Measurements from ENCODE around the gene PPP1R9B.

PPP1R9B gene

GRCh38 chr17:50122945-50123344 is 27.5 kb downstream of the PPP1R9B start:
- no peak for DNase-seq

DNA sequence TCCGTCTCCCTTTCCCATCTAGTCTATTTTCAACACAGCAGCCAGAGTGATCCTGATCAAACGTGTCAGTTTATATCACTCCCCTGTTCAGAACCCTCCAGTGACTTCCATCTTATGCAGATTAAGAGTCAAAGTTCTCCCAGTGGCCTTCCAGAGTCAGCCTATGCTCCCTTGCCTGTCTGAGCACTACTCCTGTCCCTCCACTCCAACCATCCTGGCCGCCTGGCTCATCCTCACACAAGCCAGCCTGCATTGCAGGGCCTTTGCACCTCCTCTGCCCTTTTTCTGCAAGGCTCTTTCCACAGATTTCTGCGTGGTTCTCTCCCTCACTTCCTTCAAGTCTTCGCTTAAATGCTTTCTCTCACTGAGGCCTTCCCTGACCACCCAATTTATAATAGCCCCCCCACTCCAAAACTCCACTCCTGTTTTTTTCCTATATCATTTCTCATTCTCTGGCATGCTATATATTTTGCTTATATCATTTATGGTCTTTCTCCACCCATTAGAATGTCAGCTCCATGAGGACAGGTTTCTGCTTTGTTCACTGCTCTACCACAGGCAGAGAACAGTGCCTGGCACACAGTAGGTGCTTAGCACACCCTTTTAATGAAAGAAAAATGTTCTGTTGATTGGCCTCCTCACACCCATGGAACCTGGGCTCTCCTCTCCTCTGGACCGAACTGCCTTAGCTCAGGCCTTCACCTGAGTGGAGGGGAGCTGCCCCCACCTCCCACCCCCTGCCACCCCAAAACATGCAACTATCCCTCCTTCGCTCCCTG is 29.8 kb downstream of the PPP1R9B start:
- DNase-seq = no peak

GRCh38 chr17:50118828-50119218 is 31.7 kb downstream of the PPP1R9B start:
- no peak for DNase-seq

DNA sequence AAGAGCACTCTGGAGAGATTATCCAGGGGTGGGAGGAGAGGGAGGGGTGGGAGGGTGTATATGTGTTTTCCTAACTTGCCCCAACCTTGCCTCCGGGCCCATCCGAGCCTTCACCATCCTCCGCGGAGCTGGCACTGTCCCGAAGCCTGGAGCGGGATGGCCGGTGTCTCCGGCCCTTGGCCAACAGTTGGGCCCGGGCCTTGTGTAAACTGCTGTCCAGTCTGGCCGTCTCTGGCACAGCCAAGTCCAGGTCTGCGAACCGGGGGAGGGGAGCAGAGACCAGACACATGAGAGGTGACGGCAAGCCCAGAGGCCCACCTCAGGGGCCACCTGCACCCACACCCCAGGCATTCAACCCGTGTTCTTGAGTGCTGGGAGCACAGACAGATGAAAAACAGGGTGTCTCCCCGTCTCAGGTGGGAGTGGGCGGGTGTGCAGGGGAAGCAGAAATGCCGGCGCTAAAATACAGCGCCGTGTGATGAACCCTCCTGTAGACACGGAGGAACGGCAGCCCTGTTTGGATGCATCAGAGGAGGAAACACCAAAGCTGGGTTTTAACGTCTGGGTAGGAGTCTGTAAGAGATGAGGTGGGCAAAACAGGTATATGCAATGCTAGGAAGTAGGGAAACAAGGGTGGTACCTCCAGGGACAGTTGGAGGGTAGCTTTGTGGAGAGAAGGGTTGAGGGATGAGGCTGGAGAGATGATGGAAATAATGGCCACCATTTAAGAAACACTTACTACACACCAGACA is 32.2 kb downstream of the PPP1R9B start:
- DNase-seq = no peak

DNA sequence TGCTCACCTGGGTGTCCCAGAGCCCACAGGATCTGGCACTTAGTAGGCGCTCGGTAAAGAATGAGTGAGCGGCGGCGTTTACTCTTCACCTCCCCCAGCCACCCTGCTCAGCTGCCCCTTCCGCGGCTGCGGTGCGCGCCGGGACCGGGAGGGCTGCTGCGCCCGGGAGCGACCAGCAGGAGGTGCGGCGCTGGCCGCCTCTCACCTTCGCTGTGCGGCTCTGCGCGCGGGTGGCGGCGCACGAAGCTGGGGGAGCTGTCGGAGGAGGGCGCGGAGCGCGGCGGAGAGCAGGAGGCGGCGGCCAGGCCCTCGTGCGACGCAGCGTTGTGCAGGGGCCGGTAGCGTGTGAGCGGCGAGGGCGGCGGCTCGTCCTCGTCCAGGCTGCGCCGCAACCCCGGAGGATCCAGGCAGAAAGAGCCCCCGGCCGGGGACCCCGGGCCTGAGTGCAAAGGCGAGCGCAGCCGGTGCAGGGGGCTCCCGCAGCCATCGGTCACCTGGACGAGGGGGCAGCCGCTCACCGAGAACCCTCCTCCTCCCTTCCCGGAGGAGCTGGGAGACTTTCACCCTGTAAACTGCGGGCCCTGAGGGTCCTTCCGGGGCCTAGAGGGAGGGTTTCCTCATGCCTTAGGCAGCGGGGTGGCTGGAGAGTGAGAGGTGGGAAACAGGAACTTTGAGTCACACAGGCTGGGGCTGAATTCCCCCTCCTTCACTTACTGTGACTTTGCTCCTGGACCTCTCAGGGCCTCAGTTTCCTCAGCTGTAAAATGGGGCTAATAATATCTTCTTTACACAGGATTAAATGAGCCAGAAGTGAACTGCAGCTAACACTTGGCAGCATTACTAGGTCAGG is 33.0 kb downstream of the PPP1R9B start:
- peak; percentile 66 for DNase-seq

GRCh38 chr17:50115756-50116155 is 34.7 kb downstream of the PPP1R9B start:
- no peak for DNase-seq

DNA sequence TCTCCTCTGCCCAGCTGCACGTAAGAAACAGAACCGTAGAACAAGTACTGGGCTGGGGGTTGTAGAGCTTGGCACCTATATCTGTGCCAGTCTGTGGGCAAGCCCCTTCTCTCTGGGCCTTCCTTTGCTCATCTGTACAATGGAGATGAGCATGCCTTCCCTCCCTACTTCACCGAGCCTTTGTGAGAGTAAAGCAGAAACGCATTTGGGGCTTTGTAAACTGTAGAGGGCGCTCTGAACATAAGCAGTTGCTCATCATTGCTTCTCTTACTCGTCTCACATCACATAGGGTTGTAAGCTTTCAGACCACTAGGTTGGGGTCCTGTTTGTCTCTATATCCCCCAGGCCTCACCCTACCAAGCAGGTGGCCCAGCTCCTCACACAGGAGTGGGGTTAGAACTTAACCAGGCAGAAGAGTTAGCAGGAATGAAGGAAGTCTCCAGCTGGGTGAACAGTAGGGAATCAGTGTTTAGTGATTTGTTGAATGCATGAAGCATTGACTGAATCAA is 35.6 kb downstream of the PPP1R9B start:
- DNase-seq = peak; percentile 66

- no peak for DNase-seq
These were observed 36.1 kb downstream of the PPP1R9B start for GRCh38 chr17:50114401-50114800.

- DNase-seq = no peak
These were observed 36.7 kb downstream of the PPP1R9B start for GRCh38 chr17:50113624-50114320.

DNA sequence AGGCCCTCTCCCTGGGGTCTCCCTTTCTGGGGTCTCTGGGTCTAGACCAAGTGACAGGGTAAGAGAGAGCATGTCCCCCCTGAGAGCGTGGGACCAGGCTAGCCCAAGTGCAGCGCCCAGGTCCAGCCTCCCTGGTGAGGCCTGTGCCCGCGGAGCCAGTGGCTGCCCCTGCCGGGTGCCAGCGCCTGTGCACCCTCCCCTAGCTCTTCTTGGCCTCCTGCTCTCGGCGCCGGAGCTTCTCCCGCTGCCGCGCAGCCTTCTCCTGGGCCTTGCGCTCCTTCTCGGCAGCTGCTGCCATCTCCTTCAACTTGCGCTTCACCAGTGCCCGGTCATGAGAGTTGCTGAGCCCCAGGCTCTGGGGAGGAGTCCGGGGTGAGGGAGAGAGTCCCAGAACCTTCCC is 37.8 kb downstream of the PPP1R9B start:
- DNase-seq = no peak

- no peak for DNase-seq
These were observed 38.5 kb downstream of the PPP1R9B start for GRCh38 chr17:50111673-50112655.

- DNase-seq = no peak
These were observed 39.7 kb downstream of the PPP1R9B start for GRCh38 chr17:50110591-50111349.

GRCh38 chr17:50109785-50110184 is 40.7 kb downstream of the PPP1R9B start:
- no peak for DNase-seq

DNA sequence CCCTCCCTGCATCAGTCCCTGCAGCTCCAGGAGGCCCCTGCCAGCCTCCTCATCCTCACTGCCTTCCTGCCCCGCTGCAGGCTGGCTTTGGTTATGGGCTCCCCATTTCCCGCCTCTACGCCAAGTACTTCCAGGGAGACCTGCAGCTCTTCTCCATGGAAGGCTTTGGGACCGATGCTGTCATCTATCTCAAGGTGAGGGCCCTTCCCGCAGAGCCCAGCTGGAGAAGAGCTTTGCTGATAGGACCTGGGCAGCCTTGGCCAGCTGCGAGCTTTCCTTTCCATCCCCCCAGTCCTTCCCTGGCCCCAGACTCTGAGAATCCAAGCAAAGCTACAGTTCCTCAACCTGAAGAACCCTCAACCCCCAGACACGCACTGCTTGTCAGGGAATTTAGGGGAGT is 41.3 kb downstream of the PPP1R9B start:
- DNase-seq = no peak

DNA sequence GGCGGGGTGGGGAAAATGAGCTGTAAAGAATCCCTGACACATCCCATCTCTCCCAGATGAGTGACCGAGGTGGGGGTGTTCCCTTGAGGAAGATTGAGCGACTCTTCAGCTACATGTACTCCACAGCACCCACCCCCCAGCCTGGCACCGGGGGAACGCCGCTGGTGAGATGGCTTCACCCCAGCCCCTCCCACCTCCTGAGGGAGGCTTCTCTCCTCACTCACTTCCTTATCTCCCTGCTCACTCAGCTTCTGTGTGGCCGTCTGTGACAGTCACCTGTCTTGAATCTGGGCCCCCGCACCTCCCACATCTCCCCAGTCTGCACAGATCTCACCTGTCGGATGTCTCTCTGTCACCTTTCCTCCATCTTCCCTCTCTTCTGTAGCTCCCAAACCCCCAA is 41.9 kb downstream of the PPP1R9B start:
- no peak for DNase-seq

DNA sequence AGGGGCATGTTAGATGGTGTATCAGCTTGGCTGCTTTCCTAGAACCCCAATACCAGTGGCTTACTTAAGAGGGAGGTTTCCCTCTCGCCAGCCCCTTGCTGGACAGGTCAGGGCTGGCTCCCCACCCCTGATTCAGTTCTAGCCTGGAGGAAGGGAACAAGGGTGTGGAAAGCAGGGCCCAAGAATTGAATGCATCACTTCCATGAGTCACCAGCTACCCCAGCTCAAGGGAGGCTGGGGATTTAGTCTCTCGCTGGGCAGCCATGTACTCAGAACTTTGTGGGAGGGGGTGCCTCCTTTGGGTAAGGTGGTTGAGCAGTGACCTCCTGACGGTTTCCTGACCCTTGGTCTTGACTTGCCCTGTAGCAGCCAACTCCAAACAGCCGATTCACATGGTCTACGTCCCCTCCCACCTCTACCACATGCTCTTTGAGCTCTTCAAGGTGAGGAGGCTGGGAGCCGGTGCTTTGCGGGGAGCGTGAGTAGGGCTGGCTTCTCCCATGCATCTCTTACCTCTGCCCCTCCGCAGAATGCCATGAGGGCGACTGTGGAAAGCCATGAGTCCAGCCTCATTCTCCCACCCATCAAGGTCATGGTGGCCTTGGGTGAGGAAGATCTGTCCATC is 42.6 kb downstream of the PPP1R9B start:
- no peak for DNase-seq

DNA sequence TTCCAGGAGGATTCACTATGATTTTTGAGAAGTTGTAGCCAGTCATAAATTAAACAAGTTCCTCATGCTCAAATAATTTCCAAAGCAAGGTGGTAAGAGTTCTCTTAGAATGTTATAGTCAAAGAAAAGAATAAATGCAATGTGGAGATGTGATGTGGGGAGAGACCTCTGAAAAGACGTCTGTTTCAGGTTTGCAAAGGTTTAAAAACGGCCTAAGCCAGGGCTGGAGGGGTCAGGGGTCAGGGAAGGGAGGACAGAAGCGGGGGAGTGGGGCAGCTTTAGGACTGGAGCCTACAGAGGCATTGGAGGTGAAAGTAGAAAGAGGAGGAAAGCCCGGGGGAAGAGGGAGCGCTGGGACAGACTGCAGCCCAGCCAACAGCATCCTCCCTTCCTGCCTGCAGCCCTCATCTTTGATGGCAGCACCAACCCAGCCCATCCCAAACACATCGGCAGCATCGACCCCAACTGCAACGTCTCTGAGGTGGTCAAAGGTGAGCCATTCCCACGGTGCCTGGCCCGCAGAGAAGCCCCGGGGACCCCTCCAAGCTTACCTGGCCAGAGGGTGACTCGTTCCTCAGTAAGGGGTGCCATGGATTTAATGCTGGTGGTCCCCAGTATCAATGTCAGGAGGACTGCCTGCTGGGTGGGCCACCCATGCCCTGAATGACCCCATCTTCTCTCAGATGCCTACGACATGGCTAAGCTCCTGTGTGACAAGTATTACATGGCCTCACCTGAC is 43.9 kb downstream of the PPP1R9B start:
- DNase-seq = no peak

- DNase-seq = no peak
These were observed 44.7 kb downstream of the PPP1R9B start for GRCh38 chr17:50105811-50106210.

DNA sequence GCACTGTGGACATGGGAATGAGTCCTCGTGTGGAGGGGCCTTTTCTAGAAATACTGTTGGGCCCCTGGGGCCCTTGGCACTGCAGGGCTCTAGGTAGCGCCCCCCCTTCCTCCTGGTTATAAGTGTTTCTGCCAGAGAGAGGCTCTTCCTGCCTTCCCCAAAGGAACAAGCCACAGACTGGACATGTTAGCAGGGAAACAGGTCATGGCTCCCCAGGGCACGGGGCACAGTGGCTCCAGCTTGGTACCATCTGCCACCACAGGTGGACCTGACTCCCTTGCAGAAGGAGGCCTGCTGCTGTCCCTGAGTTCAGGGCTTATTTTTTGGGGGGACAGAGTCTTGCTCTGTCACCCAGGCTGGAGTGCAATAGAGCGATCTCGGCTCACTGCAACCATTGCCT is 46.5 kb downstream of the PPP1R9B start:
- DNase-seq = no peak

All from CD4-positive, alpha-beta T cell treated with Interleukin-21 for 1 hour (primary cell).